Smooth muscle cell (in vitro differentiated cells): Measurements from ENCODE around the gene MIEN1. TPM values are rescaled to one million over a fixed set of nuclear protein-coding genes. Genes with fewer than 3 reads are reported as not detected.

Experiments
- DNase-seq: peaks from one replicate; lab custom pipeline; 2025; ENCODE audit not compliant: unreplicated experiment; lab: John Stamatoyannopoulos, UW
- H2AFZ ChIP-seq: fragments of 200-600 bp; sonication (generic); 2 replicates; pipeline ENCODE4 v1.6.0; 2016; ENCODE audit warnings: antibody characterized with exemption, low read depth, mild to moderate bottlenecking
- H3F3A ChIP-seq: fragments of 200-600 bp; sonication (generic); 2 replicates; pipeline ENCODE4 v1.6.0; 2017; ENCODE audit warnings: antibody characterized with exemption, low read depth
- H3K27ac ChIP-seq: fragments of 200-600 bp; sonication (generic); 2 replicates; pipeline ENCODE4 v1.5.1; 2016; ENCODE audit warnings: low read depth, mild to moderate bottlenecking
- H3K27me3 ChIP-seq: fragments of 200-600 bp; sonication (generic); 2 replicates; pipeline ENCODE4 v1.6.1; 2016; ENCODE audit warnings: low read depth, mild to moderate bottlenecking
- H3K36me3 ChIP-seq: fragments of 200-600 bp; sonication (generic); 2 replicates; pipeline ENCODE4 v1.5.1; 2016; ENCODE audit warnings: low read depth
- H3K4me1 ChIP-seq: fragments of 200-600 bp; sonication (generic); 2 replicates; pipeline ENCODE4 v1.5.1; 2016; ENCODE audit warnings: low read depth
- H3K4me2 ChIP-seq: fragments of 200-600 bp; sonication (generic); 2 replicates; pipeline ENCODE4 v1.6.0; 2016; ENCODE audit warnings: mild to moderate bottlenecking
- H3K4me3 ChIP-seq: fragments of 200-600 bp; sonication (generic); 2 replicates; pipeline ENCODE4 v1.5.1; 2016; ENCODE audit warnings: mild to moderate bottlenecking
- H3K79me2 ChIP-seq: fragments of 200-600 bp; sonication (generic); 2 replicates; pipeline ENCODE4 v1.6.0; 2016; ENCODE audit warnings: low read depth, mild to moderate bottlenecking
- H3K9ac ChIP-seq: fragments of 200-600 bp; sonication (generic); 2 replicates; pipeline ENCODE4 v1.6.0; 2016; ENCODE audit warnings: low read depth
- H3K9me3 ChIP-seq: fragments of 200-600 bp; sonication (generic); replicated peaks from 2 replicates; pipeline ENCODE4 v1.5.1; 2016; ENCODE audit warnings: low read depth
- H4K20me1 ChIP-seq: fragments of 200-600 bp; sonication (generic); 2 replicates; pipeline ENCODE4 v1.6.0; 2016; ENCODE audit warnings: low read depth
- WGBS: methylation state at CpG from one replicate; pipeline ENCODE4 v1.1.7; 2016; ENCODE audit warnings: low lambda C conversion rate; 5-methylcytosine and 5-hydroxymethylcytosine counted together
- polyA plus RNA-seq: library from polyadenylated mRNA; unstranded; fragments of >200 nt; fragmentation: Nextera tagmentation; extraction: Ambion mirVana; gene quantifications from 2 replicates; pipeline ENCODE4 v1.2.1, GENCODE V29; 2016
- total RNA-seq: library from RNA; depleted of rRNA; stranded (reverse); fragments of >200 nt; gene quantifications from 2 replicates; pipeline ENCODE4 v1.2.3, GENCODE V29; 2014
- TF ChIP-seq, protein P1 (sequence below): fragments of 200-600 bp; sonication (generic); IDR thresholded peaks from 2 replicates; pipeline ENCODE4 v1.5.1; 2017; ENCODE audit warnings: borderline replicate concordance, mild to moderate bottlenecking, antibody characterized with exemption; ENCODE audit not compliant: insufficient read depth, poor library complexity, severe bottlenecking

MIEN1 gene
- total and polyA plus RNA-seq, 2 experiments from 2014 or later = 55.8 to 70.7 TPM

DNA sequence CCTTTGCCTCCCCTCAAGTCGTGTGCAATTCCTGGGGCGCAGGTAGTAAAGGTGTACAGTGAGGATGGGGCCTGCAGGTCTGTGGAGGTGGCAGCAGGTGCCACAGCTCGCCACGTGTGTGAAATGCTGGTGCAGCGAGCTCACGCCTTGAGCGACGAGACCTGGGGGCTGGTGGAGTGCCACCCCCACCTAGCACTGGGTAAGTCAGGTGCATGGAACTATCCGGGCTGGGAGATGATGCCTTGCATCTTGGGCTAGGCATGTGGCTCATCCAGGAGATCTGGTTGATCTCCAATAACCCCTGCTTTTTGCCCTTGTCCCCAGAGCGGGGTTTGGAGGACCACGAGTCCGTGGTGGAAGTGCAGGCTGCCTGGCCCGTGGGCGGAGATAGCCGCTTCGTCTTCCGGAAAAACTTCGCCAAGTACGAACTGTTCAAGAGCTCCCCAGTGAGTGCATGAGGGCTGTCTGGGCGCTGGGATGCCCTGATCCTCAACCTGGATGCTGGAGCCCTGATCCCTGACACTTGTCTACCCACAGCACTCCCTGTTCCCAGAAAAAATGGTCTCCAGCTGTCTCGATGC lies 12.6 kb upstream of the MIEN1 start:
- Histone ChIP-seq H3K36me3 (no peaks in the 10 kb centered on the region), H3K9me3 (no peaks in the 10 kb centered on the region), H3K79me2 (no peaks in the 10 kb centered on the region), H2AFZ (no peak overlapping the region), H3K4me3 (no peak overlapping the region), H3F3A (no peaks in the 10 kb centered on the region), H4K20me1 (no peaks in the 10 kb centered on the region), H3K4me2 (no peak overlapping the region), H3K9ac (no peak overlapping the region), H3K27ac (no peak overlapping the region), H3K4me1 (peaks cover 16% of the 10 kb centered on the region), H3K27me3 (peaks cover 26% of the 10 kb centered on the region)
- DNase-seq = no peak
- TF ChIP-seq, protein P1, sequence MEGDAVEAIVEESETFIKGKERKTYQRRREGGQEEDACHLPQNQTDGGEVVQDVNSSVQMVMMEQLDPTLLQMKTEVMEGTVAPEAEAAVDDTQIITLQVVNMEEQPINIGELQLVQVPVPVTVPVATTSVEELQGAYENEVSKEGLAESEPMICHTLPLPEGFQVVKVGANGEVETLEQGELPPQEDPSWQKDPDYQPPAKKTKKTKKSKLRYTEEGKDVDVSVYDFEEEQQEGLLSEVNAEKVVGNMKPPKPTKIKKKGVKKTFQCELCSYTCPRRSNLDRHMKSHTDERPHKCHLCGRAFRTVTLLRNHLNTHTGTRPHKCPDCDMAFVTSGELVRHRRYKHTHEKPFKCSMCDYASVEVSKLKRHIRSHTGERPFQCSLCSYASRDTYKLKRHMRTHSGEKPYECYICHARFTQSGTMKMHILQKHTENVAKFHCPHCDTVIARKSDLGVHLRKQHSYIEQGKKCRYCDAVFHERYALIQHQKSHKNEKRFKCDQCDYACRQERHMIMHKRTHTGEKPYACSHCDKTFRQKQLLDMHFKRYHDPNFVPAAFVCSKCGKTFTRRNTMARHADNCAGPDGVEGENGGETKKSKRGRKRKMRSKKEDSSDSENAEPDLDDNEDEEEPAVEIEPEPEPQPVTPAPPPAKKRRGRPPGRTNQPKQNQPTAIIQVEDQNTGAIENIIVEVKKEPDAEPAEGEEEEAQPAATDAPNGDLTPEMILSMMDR = no peak
- WGBS = 93% methylated on average over 21 of the region's 21 CpGs

DNA sequence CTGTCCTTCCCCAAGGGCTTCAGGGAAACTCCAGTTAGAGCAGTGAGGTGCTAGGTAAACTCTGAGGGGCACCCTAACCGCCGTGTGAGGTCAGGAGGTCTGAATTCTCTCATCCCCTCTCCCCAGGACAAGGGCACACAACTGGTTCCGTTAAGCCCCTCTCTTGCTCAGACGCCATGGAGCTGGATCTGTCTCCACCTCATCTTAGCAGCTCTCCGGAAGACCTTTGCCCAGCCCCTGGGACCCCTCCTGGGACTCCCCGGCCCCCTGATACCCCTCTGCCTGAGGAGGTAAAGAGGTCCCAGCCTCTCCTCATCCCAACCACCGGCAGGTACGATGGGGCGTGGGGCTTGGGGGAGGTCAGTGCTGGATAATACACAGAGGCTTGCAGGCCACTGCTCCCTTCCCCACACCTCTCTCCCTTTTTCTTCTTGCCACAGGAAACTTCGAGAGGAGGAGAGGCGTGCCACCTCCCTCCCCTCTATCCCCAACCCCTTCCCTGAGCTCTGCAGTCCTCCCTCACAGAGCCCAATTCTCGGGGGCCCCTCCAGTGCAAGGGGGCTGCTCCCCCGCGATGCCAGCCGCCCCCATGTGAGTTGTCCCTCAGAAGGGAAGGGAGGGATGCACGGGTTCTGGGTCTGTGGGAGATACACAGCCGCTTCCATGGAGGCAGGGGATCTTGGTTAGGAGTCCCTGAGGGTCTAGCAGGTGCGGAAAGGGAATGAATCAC lies 12.0 kb upstream of the MIEN1 start:
- no peak for DNase-seq
- TF ChIP-seq, protein P1 = no peak
- no peaks in the 10 kb centered on the region for H3F3A ChIP-seq
- H3K79me2 ChIP-seq = no peaks in the 10 kb centered on the region
- H3K9ac ChIP-seq = no peak overlapping the region
- no peaks in the 10 kb centered on the region for H3K9me3 ChIP-seq
- H3K27ac ChIP-seq = no peak overlapping the region
- no peak overlapping the region for H3K4me3 ChIP-seq
- WGBS = 86% methylated on average over 17 of the region's 18 CpGs
- H2AFZ ChIP-seq = no peak overlapping the region
- no peaks in the 10 kb centered on the region for H3K36me3 ChIP-seq
- H3K4me1 ChIP-seq = peaks cover 16% of the 10 kb centered on the region
- H3K27me3 ChIP-seq = peaks cover 33% of the 10 kb centered on the region
- H3K4me2 ChIP-seq = no peak overlapping the region
- H4K20me1 ChIP-seq = no peaks in the 10 kb centered on the region

DNA sequence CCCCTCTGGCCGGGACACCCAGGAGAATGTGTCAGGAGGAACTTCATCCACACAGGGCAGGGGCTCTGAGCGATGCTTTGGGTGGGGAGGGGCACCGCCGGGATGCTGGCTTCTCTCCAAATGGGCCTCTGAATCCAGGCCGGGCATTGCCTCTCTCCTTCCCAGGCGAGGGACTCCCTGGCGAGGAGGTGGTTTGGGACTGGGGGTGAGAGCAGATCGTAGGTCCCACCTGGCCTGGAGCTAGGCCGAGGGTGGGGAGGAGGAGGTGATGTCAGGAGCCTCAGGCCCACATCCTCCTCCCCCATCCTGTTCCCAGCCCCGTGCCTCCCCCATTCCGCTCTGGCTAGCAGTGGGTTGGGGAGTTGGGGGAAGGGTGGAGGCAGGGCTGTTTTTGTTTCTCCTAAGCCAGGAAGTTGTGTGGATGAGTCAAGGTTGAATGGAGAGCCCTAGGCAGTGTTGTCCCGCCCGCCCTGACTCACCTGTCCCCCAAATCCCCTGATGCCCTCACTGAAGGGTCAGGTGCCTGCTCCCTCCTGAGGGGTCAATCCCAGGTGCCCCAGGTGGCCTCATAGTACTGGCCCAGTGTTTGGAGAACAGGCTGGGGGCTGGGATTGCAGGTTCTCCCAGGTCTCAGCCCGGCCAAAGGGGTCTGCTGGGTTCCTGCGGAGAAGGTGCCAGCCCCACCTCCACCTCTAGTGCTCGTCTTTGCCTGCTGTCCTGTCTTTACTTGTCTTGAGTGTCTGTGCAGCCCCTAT lies 10.2 kb upstream of the MIEN1 start:
- no peaks in the 10 kb centered on the region for H3K9me3 ChIP-seq
- peak overlapping the region; percentile 38 for H3K9ac ChIP-seq
- H3K36me3 ChIP-seq = no peaks in the 10 kb centered on the region
- H4K20me1 ChIP-seq = no peaks in the 10 kb centered on the region
- H3K4me2 ChIP-seq = peak overlapping the region; percentile 87
- peak overlapping the region; percentile 63 for H3K4me3 ChIP-seq
- TF ChIP-seq, protein P1 = no peak
- 20% methylated on average over 14 of the region's 16 CpGs for WGBS
- H3F3A ChIP-seq = no peaks in the 10 kb centered on the region
- peaks cover 16% of the 10 kb centered on the region for H3K4me1 ChIP-seq
- peaks cover 48% of the 10 kb centered on the region for H3K27me3 ChIP-seq
- H3K27ac ChIP-seq = peak overlapping the region; percentile 70
- DNase-seq = no peak
- H3K79me2 ChIP-seq = no peaks in the 10 kb centered on the region
- H2AFZ ChIP-seq = peak overlapping the region; percentile 51
